Frontal cortex (tissue), 4 donors: ENCODE results near the gene RSPH1. TPM values are rescaled to one million over a fixed set of nuclear protein-coding genes. Genes with fewer than 3 reads are reported as not detected.

ENCODE experiments used
- DNase-seq, 2 donors: peaks; one replicate each; pipeline ENCODE4 v3.0.0; 2012; ENCODE audit warnings: low spot score in 2 of 2
- FAIRE-seq: peaks from 2 replicates; lab custom pipeline; 2012; peaks lifted over from hg19 to GRCh38; lab: Jason Lieb, UNC
- total RNA-seq: library from RNA; depleted of rRNA; stranded (reverse); fragments of >200 nt; gene quantifications from one replicate; pipeline ENCODE4 v1.2.3, GENCODE V29; 2014
- donor health status: control.
- donor health status: control.
- donor health status: control.

RSPH1 gene
- total RNA-seq, 1 donor from 2014 or later = 0.41 TPM

DNA sequence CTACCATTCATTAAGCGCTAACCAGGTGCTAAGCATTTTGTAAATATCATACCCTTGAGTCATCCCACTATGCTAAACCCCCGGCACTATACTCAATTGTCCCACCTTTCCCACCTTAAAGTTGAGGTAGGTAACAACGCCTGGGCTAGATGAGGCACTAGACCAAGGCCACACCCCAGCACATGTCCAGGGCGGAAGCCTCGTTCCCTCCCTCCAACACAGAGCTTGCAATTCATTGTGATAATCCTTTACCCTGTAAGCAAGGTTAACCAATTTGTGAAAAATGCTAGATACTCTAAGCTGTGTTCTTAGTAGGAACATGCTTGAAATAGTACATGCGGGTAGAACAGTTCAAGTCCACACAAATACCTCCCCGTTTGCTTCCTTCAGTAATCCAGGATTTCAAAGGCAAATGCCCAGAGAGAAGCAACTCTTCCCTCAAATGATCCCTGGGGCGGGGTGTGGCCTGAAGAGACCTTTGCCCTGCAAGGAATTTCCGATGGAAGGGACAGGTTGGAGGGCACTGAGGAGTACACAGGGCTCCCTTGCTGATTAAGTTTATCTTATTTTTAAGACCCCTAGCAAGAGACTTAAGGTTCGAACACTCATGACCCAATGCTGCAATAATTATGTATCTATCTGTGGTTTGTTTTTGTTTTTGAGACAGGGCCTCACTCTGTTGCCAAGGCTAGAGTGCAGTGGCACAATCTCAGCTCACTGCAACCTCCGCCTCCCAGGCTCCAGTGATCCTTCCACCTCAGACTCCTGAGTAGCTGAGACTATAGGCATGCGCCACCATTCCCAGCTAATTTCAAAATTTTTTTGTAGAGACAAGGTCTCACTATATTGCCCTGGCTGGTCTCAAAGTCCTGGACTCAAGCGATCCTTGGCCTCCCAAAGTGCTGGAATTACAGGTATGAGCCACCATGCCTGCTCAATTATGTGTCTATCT is 2.6 kb downstream of the RSPH1 start:
- FAIRE-seq (no peak), DNase-seq (no peak)

DNA sequence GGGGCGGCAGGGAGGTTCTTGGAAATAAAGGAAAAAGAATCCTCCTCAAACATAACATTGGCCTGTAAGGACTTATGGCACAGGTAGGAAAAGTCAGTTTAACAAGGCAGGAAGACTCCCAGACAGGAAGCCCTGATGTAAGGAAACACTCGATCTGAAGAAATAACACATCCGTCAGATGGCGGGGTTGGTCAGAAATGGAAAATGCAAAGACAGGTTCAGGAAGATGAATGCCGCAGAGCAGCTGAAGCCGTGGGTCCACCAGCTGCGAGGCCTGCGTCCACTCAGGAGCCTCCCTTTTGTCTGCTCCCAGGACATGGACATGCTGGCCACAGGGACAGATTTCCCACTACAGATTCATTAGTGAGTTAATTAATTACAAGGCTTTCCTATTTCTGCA is 3.8 kb downstream of the RSPH1 start:
- FAIRE-seq (no peak), DNase-seq (no peak)

DNA sequence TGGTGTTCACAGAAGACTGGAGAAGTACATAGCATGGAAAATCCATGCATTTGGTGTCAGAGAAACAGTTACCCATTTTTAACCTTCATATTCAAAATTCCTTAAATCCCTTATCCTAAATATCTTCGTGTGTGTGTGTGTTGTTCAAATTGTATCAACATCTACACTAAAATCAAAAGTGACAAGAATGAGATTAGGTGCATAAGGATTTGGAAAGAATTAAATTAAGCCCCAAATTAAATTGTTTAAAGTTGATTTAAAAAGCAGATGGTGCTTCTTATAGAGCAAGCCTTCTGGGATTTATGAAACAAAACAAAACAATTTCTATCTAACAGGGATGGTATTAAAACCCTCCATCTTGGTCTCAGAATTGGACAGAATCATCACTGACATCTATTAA is 4.7 kb downstream of the RSPH1 start:
- no peak for FAIRE-seq
- no peak for DNase-seq

DNA sequence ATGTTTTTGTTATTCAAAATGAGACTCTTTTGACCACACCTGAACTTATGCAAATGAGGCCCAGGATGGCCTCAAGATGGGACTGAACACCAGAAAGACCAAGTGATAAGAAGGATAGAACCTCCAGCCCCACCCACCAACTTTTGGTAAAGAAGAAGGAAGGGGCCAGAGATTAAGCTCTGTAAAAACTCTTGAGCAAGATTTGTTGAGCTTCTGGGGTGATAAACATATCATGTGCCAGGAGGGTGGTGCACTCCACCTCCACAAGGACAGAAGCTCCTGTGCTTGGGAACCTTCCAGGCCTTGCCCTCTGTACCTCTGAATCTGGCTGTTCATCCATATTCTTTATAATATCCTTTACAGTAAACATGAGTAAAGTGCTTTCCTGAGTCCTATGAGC is 5.3 kb downstream of the RSPH1 start:
- DNase-seq (no peak), FAIRE-seq (no peak)

DNA sequence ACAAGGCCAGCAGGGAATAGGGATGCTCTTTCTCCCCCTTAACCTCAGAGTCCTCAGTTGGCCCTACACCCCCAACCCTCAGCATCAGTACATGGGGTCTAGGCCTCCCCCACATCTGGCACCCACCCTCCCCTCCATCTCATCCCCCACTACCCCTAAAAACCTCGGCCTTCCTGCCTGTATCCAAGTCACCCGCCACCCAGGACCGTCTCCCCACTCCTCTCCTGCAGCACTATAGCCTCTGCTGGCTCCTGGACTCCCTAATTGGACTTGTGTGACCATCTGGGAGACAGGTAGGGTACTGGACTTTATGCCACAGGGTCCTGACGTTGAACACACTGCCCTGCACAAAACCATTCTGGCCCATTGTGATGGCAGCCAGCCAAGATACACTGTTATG is 6.0 kb downstream of the RSPH1 start:
- no peak for DNase-seq

DNA sequence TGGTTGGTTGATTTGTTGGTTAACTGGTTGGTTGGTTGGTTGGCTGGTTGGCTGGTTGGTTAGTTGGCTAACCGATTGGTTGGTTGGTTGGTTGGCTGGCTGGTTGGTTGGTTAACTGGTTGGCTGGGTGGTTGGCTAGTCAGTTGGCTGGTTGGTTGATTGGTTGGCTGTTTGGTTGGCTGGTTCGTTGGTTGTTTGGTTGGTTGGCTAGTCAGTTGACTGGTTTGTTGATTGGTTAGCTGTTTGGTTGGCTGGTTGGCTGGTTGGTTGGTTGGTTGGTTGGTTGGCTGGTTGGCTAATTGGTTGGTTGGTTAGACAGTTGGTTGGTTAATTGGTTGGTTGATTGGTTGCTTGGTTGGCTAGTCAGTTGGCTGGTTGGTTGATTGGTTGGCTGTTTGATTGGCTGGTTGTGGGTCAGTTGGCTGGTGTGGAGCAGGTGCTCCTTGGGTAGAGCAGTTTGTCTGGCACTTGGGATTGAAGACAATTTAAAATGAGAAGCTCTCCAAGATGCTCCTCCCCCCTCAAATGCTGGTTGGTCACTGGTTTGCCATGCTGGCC is 6.9 kb downstream of the RSPH1 start:
- DNase-seq (no peak), FAIRE-seq (no peak)

More for the DNA sequence above, 6.0 kb downstream of the RSPH1 start:
- FAIRE-seq = no peak

DNA sequence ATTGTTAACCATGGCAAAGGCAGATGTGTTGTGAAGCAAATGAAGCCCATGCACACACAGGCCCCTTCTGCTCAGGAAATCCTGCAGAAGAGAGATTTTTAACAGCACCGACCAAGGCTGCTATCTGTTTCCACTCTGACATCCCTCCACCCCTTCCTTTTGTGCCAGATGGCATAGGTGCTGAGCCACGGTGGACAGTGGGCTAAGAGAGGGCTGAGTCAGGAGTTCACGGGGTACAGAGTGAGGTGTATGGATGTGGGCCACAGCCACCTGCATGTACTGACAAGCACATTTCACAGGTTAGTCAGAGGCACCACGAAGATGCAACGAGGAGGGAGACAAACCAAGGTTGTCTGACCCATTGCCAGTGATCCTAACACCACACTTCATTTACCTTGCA is 9.5 kb downstream of the RSPH1 start:
- FAIRE-seq (no peak), DNase-seq (no peak)

DNA sequence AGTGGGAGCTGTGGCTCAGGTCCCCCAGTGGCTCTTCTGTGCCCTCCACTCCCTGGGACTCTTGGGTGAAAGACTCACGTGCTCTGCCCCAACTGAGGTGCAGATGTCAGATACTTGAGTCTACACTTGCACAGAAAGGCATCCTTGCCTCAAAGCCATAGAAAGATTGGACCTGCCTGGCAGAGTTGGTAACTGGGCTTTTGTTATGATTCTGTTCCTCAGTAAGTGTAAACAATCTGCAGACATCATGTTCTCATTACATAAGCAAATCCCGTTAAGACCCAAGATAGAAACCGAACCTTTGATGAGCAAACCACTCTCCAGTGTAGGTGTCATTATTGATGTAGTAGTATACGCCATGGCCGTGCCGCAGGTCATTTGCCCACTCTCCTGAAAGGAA is 10.0 kb downstream of the RSPH1 start:
- FAIRE-seq = no peak
- no peak for DNase-seq

DNA sequence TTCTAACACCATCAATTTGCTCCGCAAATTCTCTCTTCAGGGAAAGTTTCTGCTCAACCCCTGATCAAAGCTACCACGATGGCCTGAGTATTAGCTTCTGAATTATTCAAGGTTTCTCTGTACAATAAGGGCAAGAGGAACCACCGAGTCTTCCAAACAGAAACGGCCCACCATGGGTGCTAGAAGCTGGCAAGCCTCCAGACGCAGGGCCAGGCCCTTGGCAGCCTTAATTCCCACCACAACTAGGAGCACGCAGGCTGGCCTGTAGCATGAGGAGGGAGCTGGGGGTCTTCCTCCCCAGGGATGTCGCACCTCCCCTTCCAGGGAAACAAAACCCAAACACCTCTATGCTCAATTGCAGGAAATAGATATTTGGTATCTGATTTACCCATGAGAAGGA is 11.1 kb downstream of the RSPH1 start:
- DNase-seq = no peak
- no peak for FAIRE-seq

DNA sequence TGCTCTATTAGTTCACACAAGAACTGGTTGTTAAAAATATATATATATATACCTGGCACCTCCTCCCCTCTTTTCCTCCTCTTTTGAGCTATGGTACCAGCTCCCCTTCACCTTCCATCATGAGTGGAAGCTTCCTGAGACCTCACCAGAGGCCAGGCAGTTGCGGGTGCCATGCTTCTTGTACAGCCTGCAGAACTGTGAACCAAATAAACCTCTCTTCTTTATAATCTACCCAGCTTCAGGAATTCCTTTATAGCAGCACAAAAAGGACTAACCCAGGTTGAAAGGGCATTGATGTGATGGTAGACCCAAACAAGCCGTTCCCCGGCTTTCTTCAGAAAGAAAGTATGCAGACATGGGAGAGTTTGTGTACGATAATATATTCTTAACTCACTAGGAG is 14.9 kb downstream of the RSPH1 start:
- no peak for FAIRE-seq
- no peak for DNase-seq

DNA sequence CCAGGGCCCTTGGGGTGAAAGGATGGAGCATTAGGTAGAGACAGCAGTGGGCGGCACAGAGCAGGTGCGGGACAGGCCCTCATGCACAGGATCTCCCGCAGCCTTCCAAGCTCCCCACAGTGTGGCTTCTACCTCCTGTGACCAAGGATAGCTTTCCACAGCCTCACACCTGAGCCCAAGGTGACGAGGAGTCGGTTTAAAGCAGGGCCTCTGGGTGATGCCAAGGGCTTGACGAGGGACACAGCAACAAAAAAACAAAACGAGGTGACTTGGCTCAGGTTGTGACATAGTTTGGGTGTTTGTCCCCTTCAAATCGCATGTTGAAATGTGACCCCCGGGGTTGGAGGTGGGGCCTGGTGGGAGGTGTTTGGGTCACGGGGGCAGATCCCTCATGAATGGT is 15.3 kb downstream of the RSPH1 start:
- FAIRE-seq (no peak), DNase-seq (no peak)

DNA sequence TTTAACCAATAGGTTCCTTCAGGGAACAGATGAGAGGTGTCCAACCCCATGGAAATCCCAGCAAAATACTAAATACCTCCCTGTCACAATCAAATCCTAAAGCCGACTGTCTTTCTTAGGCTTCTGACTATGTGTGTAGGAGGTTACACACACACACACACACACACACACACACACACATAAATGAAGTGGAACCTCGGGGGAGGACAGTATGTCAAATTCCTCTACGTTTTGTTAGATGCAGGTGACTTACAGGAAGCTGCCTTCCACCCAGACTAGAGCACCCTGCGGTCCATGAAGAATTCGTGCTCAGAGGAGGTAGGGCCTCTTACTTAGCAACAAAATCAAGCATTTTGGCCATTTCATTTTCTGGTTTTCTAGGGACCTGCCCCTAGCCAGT is 16.4 kb downstream of the RSPH1 start:
- no peak for DNase-seq
- no peak for FAIRE-seq

DNA sequence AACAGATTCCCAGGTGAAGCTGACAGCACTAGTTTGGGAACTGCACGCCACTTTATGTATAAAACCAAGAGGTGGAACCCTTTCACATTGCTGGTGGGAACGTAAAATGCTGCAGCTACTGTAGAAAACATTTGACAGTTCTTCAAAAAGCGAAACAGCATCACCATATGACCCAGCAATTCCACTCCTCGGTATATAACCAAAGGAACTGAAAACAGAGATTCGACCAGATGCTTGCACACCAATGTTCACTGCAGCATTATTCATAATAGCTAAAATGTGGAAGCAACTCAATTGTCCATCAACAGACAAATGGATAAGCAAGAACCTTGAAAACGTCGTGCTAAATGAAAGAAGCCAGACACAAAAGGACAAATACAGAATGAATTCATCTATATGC is 17.5 kb downstream of the RSPH1 start:
- FAIRE-seq (no peak), DNase-seq (no peak)

DNA sequence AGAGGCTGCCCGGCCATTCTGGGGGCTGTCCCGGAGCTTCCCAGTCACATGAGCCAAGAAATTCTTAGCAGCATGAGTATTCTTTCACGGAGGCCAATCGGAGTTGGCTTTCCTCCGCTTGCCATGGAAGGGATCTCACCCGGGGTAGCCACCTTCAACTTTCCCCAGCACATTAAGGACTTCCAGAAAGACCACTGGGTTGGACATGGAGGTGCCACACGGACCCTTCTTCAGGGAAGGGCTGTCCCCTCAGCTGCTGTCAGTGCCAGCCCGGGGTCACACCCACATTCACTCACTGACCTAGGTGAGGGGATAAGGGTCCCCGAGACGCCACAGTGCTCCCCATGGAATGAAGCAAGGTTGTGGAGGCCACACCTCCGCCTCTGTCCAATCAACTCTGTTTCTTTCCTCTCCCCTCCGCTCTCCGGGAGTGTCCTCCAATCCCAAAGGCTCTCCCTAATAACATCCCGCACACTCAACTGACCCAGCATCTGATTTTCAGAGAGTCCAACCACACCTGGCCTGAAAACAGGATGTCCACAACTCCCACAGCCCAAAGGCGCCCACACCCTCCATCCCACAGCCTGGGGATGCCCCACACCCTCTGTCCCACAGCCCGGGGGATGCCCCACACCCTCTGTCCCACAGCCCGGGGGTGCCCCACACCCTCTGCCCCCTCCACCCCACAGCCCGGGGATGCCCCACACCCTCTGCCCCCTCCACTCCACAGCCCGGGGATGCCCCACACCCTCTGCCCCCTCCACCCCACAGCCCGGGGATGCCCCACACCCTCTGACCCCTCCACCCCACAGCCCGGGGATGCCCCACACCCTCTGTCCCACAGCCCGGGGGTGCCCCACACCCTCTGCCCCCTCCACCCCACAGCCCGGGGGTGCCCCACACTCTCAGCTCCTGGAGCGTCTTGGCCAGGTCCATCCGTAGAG is 19.4 kb downstream of the RSPH1 start:
- no peak for DNase-seq
- FAIRE-seq = no peak

DNA sequence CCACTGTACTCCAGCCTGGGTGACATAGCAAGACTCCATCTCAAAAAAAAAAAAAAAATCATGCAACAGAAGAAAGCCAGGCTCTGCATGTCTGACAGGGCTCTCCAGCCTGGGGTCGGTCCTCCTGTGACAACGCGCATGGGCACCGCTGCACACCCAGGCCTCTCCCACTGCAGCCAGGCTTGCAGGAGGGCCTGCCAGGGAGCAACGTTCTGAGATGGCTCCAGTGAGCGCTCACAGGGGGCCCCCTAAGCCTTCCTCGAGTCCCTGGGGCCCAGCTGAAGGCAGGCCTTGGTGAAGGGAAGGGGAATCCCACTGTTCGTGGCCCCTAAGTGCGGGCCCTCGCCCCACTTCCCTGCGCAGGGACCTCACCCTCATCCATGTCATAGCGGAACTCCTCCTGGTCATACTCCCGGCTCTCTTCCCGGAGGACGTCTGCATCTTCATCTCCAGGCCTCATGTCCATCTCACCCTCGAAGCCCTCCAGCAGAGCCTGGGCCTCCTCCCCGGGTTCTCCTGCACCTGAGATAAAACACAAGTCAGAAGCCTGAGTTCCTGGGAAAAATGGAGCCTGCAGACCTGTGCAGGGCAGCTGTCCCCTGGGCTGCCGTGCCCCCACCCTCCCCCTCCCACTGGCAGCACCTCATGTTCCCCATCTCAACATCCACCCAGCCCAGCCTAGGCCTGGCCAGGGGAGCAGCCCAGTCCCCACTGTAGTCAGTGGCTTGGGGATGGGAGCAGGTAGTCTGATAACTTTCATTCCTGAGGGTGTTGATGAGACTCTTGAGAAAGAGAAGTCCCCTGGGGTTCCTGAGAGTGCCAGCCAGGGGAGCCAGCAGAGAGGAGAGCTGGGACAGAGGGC is 20.3 kb downstream of the RSPH1 start:
- FAIRE-seq (no peak), DNase-seq (no peak)

DNA sequence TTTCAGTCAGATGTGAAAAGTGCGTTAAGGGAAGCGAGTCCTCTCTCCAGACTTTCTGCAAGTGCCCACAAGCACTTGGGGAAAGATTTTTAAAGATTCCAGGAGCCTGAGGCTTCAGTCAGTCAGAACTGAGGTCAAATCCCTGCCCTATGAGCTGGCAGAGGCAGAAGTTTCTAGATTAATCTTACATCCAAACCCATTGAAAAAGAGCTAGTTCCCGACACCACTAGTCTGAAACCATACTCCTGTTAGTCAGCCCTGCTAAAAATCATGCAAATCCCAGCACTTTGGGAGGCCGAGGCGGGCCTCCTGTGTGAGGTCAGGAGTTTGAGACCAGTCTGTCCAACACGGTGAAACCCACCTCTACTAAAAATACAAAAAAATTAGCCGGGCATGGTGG is 21.0 kb downstream of the RSPH1 start:
- DNase-seq (no peak), FAIRE-seq (no peak)

DNA sequence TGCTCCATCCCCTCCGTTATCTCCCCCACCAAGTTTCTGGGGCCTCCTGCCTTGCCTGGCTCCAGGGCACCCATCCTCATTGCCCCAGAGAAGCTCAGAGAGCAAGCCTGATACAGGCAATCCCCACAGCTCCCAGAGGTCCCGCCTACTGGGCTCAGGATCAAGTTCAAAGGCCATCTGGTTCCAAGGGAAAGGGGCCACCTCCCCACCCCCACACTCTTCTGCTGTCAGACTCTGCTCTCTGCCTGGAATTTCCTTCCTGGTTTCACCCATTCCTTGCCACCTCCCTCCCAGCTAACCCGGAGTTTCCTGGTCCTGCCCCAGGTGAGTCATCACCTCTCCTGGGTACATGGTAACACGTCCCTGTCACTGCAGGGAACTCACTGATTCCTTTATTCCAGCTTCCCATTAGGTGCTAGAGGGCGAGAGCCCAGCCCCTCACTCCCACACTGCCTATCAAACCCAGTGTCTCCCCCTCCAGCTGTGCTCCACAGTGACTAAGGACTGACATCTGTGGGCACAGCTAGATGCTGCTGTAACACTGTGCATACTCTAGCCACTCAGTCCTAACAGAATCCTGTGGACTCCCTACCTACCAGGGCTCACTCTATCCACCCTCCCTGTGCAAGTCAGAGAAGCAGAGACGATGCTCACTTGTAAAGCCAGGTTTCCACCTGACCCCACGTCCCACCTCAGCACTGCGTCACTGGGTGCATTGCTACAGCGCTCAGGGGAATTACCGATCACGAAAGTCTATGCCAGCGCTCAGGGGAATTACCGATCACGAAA is 21.8 kb downstream of the RSPH1 start:
- FAIRE-seq (no peak), DNase-seq (no peak)

DNA sequence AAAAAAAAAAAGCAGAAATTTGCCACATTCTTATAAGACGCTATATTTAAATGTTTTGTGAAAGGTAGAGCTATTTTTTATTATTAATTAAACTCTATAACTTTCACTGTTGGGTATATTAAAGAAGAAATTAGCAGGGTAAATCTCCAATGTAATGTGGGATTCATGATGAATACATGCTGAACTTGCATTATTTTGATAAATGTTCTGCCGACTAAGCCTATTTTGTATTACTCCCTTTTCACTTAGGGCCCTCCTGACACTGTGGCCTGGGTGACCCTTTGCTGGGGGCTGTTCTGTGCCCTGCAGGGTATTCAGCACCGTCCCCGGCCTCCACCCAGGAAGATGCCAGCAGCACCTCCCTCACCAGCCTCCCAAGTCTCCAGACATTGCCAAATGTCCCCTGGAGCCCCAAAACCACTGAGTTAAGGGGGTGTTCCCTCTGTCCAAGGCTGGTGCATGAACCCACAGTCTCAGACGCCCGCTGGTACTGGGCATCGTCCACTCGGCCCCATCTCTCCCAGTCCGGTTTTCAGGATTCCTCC is 22.5 kb downstream of the RSPH1 start:
- FAIRE-seq = no peak

DNA sequence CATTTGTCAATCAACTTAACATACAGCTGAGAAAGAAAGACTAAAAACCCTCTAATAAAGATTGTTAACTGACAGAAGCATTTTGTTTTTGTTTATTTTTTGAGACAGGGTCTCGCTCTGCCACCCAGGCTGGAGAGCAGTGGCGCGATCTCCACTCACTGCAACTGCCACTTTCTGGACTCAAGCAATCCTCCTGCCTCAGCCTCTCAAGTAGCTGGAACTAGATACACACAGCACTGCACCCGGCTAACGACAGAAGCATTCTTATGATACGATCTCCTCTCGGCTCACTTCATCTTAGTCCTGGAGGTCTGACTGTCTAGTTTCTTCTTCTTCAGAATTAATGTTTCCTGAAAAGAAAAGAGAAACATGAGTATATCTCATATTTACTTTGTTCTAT is 23.5 kb downstream of the RSPH1 start:
- FAIRE-seq (no peak), DNase-seq (no peak)

More for the DNA sequence above, 22.5 kb downstream of the RSPH1 start:
- DNase-seq = no peak
